IPS-15b (cell line): ENCODE data around the gene PTPN14.
"Not testable (repeated sequence)": the region's sequence is repeated elsewhere in the genome, so short reads cannot be mapped to it uniquely, and the experiment has no call there.

Source experiments
- H3K27me3 ChIP-seq: one replicate; pipeline ENCODE4 v1.6.1; 2013; ENCODE audit warnings: low read length; ENCODE audit not compliant: control insufficient read depth, insufficient read depth
- H3K36me3 ChIP-seq: one replicate; pipeline ENCODE4 v1.6.1; 2013; ENCODE audit warnings: low read length; ENCODE audit not compliant: control insufficient read depth, insufficient read depth
- H3K4me1 ChIP-seq: one replicate; pipeline ENCODE4 v1.6.1; 2013; ENCODE audit warnings: mild to moderate bottlenecking, low read length; ENCODE audit not compliant: control insufficient read depth, insufficient read depth
- H3K4me3 ChIP-seq: one replicate; pipeline ENCODE4 v1.5.1; 2013; ENCODE audit warnings: low read depth, low read length
- H3K9ac ChIP-seq: one replicate; pipeline ENCODE4 v1.6.1; 2013; ENCODE audit warnings: low read depth, mild to moderate bottlenecking, low read length
- H3K9me3 ChIP-seq: one replicate; pipeline ENCODE4 v1.6.1; 2013; ENCODE audit warnings: mild to moderate bottlenecking, low read length; ENCODE audit not compliant: control insufficient read depth, insufficient read depth

PTPN14 gene

DNA sequence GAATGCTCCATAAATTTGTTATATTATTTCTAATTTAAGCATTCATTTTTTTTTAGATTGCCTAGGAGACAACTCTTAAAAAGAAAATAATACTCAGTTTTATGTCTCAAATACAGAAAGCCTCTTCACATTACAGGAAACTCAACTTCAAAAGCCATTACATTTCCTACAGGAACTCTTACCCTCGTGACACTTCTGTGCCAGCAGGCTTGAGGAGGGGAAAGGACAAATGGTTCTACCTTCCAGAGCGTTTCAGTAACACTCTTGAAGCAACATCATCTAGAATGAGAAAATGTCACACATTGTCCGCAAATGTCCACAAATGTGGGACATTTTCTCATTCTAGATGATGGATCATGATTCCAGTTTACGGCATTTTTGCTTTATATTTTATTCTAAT lies 51.7 kb downstream of the PTPN14 start:
- no peak overlapping the region for H3K4me3 ChIP-seq
- no peak overlapping the region for H3K9ac ChIP-seq
- no peaks in the 10 kb centered on the region for H3K9me3 ChIP-seq
- no peaks in the 10 kb centered on the region for H3K27me3 ChIP-seq
- H3K4me1 ChIP-seq: peaks cover 8% of the 10 kb centered on the region
- H3K36me3 ChIP-seq: no peaks in the 10 kb centered on the region

DNA sequence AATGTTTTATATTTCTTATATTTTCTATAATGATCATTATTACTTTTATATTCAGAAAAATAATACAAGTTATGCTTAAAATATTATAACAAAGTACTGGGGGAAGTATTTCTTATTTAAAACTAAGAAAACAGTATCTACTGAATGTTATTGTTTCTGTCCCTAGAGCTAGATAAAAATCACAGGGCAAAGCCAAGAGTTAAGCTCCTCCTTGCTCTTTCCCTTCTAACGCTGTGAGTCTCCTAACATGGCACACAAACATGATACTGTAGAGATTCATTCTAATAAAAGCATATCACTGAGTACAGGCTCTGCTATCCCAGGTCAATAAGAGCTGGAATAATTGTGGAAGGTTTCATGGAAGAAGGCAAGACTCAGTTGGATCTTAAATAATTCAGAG lies 53.4 kb downstream of the PTPN14 start:
- Histone ChIP-seq H3K36me3 (no peaks in the 10 kb centered on the region), H3K9ac (no peak overlapping the region), H3K27me3 (no peaks in the 10 kb centered on the region), H3K9me3 (no peaks in the 10 kb centered on the region), H3K4me1 (peaks cover 8% of the 10 kb centered on the region), H3K4me3 (no peak overlapping the region)

DNA sequence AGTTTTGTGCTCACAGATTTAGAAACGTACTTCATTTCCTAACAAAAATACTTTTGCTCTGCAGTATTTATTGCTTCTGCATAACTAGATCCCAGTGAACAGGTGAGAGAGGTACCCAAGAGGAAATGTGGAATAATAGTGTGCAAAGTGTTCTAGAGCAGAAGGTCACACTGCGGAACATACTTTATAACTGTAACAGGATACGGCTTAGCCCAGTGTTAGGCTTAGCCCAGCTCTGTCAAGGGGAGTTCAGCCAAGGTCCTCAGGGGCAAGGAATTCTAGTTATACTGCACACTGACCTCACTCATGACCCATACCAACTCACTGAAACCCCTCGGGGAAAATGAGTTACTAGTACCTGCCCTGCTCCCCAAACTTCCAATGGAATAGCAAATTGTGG lies 55.3 kb downstream of the PTPN14 start:
- no peaks in the 10 kb centered on the region for H3K36me3 ChIP-seq
- H3K27me3 ChIP-seq: no peaks in the 10 kb centered on the region
- no peak overlapping the region for H3K4me3 ChIP-seq
- H3K4me1 ChIP-seq: peaks cover 8% of the 10 kb centered on the region
- no peak overlapping the region for H3K9ac ChIP-seq
- H3K9me3 ChIP-seq: no peaks in the 10 kb centered on the region

DNA sequence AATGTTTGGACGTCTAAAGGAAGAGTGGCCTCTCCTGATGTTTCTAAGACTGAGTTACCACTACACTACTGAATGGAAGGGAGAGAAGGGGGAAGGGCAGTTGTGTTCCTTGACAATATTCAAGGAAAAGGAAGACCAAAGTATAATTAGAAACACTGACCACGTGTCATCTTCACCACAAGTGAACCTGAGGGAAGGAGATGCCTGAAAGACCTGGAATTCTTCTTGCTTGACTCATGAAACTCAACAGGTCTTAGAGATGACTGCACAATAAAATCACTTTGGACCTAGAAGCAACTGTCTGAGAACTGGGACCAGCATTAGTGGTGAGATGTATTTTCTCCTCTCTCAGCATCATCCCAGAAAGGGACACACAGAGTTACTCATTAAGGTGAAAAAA lies 56.7 kb downstream of the PTPN14 start:
- Histone ChIP-seq H3K9ac (no peak overlapping the region), H3K27me3 (no peaks in the 10 kb centered on the region), H3K9me3 (no peaks in the 10 kb centered on the region), H3K36me3 (no peaks in the 10 kb centered on the region), H3K4me1 (peaks cover 3% of the 10 kb centered on the region), H3K4me3 (no peak overlapping the region)

DNA sequence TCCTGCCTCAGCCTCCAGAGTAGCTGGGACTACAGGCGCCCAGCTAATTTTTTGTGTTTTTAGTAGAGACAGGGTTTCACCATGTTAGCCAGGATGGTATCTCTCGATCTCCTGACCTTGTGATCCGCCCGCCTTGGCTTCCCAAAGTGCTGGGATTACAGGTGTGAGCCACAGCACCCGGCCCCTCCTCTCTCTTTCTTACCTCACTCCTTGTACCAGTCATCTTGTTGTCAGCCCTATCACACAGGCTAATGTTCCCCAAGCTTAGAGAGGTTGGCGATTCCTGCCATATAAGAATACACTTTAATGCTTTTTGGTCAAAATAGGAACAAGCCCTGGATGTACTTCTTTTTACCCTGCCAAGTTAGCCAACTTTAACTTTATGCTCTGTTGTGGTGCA lies 57.2 kb downstream of the PTPN14 start:
- H3K4me1 ChIP-seq, H3K4me3 ChIP-seq, H3K27me3 ChIP-seq, H3K9me3 ChIP-seq, H3K36me3 ChIP-seq, H3K9ac ChIP-seq: not testable (repeated sequence)

DNA sequence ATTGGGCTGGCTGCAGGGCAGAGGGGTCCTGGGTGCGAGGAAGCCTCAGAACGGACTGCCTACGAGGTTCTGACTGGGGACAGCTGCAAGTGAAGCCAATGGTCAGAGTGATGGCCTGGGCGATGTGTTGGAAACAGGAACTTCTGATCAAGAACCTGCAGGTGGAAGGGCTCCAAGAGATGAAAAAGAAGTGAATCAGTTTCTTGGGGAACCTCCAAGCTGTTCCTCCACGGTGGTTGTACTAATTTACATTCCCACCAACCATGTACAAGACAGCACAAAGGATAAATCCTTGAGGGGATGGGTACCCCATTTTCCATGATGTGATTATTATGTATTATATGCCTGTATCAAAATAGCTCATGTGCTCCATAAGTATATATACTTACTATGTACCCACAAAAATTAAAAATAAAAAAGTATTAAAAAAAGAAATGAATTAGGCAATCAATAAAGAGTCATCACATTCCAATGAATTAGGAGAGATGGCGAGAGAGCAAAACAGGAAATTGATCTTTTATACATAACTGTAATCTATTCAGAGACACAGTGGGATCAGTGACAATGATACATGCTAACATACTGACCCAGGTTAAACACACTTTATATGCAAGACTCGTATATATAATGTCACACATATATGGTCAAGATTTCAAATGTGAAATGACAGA lies 58.1 kb downstream of the PTPN14 start:
- Histone ChIP-seq H3K36me3 (no peaks in the 10 kb centered on the region), H3K9me3 (no peaks in the 10 kb centered on the region), H3K4me1 (peaks cover 3% of the 10 kb centered on the region), H3K4me3 (no peak overlapping the region), H3K27me3 (no peaks in the 10 kb centered on the region), H3K9ac (no peak overlapping the region)

DNA sequence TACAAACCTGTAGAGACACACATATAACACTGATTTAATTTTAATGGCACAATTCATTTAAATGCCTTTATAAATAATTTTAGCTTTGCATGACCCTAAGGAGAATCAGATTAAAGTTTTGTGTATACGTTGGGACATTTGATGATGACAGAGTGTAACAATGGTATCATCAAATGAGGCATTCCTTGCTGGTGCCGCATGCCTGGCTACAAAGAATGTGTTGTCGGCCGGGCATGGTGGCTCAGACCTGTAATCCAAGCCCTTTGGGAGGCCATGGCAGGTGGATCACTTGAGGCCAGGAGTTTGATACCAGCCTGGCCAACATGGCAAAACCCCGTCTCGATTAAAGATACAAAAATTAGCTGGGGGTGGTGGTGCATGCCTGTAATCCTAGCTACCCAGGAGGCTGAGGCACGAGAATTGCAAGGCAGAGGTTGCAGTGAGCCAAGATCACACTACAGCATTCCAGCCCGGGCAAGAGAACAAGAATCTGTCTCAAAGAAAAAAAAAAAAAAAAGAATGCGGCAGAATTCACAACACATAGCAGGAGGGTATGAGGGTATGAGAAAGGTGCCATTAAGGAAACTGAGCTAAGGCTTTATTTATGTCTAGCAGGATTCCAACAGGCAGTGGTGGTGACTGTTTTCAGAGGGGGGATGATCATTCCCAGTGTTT lies 58.9 kb downstream of the PTPN14 start:
- no peaks in the 10 kb centered on the region for H3K36me3 ChIP-seq
- H3K9ac ChIP-seq: no peak overlapping the region
- H3K9me3 ChIP-seq: no peaks in the 10 kb centered on the region
- H3K4me1 ChIP-seq: peaks cover 3% of the 10 kb centered on the region
- no peaks in the 10 kb centered on the region for H3K27me3 ChIP-seq
- no peak overlapping the region for H3K4me3 ChIP-seq

DNA sequence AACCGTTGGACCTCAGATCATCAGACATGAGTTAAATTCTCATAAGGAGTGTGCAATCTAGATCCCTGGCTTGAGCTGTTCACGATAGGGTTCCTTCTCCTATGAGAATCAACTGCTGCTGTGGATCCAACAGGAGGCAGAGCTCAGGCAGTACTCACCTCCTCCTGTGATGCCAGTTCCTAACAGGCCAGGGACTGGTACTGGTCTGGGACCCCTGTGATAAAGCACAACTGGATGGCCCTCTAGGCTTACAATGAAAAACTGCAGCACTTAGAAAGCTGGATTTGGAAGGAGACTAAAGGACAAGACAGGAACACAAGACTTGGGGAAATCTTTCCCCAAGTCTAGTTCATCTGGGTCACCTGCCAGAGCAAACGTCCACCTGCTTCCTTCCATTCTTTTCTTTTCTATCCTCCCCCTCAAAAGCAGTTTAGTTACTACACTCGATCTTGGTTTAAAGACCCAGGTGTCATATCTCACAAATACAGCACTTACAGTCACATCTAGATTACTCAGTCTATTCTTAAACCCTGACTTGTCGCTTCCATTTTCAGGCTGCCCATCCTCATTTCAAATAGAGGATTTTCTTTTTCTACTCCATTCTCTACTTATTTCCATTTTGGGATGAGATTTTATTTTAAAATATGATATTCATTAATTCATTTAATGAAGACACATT lies 59.8 kb downstream of the PTPN14 start:
- no peak overlapping the region for H3K4me3 ChIP-seq
- H3K9ac ChIP-seq: no peak overlapping the region
- no peaks in the 10 kb centered on the region for H3K9me3 ChIP-seq
- no peaks in the 10 kb centered on the region for H3K27me3 ChIP-seq
- no peaks in the 10 kb centered on the region for H3K4me1 ChIP-seq
- H3K36me3 ChIP-seq: no peaks in the 10 kb centered on the region

DNA sequence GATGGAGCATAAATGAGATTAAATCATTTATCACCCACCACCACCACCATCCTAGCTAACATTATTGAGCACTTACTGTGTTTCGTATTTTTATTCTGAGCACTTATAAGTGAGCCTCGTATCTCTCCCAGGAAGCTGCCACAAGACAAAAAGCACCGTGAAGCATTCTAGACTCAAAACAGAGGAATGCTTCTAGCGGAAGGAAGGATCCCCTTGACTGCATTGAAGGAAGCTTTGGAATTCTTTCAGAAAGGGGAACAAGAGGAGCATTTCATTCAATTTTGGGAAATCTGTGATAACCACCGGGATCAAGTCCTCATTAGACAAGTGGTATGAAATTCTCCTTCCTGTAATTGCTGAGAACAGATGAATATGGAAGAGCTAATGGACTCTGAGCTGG lies 66.3 kb downstream of the PTPN14 start:
- no peaks in the 10 kb centered on the region for H3K9me3 ChIP-seq
- no peak overlapping the region for H3K4me3 ChIP-seq
- no peaks in the 10 kb centered on the region for H3K36me3 ChIP-seq
- H3K27me3 ChIP-seq: no peaks in the 10 kb centered on the region
- H3K4me1 ChIP-seq: peaks cover 10% of the 10 kb centered on the region
- no peak overlapping the region for H3K9ac ChIP-seq

DNA sequence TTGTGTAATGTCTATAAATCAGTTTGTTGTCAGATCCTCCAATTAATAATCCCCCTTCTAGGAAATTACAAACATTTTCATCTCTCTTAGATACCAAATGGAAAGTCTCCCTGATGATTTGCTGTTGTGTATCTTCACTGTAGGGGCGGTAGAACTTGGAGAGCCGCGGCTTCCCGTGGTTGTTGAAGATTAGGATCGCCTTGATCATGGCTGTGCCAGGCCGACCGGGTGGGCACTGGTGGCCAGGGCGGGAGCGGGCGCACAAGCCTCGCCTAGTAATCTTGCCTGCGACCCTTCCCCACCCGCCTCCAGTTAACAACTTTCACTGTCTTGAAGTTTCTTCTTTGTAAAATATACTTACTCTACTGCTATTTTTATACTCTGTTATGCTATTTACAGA lies 68.2 kb downstream of the PTPN14 start:
- H3K4me1 ChIP-seq, H3K36me3 ChIP-seq, H3K9me3 ChIP-seq, H3K4me3 ChIP-seq, H3K27me3 ChIP-seq, H3K9ac ChIP-seq: not testable (repeated sequence)

DNA sequence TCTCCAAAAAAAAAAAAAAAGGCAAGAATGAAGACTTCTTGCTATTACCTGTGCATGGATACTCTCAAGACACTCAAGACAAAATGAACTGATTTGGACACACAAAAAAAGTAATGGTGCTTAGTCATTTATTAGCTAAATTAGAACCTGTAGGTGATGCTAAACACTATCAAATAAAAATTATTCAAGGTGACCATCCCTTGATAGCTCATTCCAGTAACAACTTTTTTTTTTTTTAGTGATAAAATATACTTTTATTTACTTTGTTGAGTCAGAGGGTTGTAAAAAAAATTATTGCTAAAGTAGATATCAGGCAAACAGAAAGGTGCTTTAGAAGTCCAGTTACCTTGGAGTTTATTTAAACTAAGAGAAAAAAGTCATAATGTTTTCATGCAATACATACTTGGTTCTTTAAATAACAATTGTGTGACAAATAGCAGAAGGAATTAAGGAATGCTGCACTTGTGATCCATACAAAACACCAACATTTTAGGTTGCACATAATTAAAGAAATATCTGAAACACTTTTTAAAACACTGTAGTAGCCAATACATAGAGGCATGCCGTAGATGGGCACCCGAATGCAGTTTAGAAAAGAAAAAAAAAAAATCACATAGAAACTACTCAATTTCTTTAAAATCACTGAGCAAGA lies 69.3 kb downstream of the PTPN14 start:
- H3K9ac ChIP-seq: not testable (repeated sequence)

More for the DNA sequence above, 69.3 kb downstream of the PTPN14 start:
- peaks cover 14% of the 10 kb centered on the region for H3K4me1 ChIP-seq
- H3K9me3 ChIP-seq, H3K27me3 ChIP-seq, H3K4me3 ChIP-seq, H3K36me3 ChIP-seq: not testable (repeated sequence)
